NOMO-1 treated with dmso at 0.1 percent for 144 hours (cell line): ENCODE results near the gene HNRNPAB.
"Not testable (repeated sequence)": the region's sequence is repeated elsewhere in the genome, so short reads cannot be mapped to it uniquely, and the experiment has no call there.

Experiments
- DNase-seq: peaks from one replicate; lab custom pipeline; 2025; ENCODE audit not compliant: unreplicated experiment; lab: John Stamatoyannopoulos, UW

HNRNPAB gene

DNA sequence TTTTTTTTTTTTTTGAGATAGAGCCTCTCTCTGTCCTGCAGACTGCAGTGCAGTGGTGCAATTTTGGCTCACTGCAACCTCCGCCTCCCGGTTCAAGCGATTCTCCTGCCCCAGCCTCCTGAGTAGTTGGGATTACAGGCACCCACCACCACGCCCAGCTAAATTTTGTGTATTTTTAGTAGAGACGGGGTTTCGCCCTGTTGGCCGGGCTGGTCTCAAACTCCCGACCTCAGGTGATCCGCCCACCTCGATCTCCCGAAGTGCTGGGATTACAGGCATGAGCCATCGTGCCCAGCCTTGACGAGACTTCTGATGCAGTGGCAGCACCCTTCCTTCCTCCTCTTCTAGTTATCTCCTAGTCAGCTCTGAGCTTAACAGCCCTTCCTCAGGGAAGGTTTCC is 24.8 kb downstream of the HNRNPAB start:
- DNase-seq = not testable (repeated sequence)

GRCh38 chr5:178229861-178230260 is 25.5 kb downstream of the HNRNPAB start:
- DNase-seq = no peak

DNA sequence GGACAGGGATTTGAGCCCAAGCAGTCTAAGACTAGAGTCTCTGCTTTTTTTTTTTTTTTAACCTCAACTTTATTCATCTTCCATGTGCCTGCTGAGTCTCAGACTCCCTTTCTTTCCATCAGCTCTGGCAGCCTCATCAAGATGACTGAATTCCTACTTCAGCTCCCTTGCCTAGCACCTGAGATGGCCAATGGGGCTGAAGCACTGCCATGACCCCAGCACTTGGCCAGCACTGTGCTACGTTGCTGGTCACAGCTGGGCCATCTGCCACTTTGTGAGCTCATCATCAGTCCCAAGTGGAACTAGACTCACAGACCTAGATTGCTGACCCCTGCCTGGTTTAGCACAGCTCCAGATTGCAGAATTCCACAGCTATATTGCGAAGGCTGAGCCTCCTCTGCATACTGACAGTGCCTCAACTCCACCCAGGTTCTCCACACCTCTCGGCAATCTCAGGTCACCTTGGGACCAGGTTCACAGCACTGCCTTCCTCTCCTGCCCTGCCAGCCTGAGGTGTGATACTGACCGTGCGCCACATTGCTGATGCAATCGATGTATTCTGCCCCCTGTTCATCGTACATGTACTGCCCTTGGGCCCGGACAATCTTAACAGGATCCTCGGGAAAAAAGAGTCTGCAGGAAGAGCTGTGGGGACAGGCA is 26.7 kb downstream of the HNRNPAB start:
- no peak for DNase-seq

DNA sequence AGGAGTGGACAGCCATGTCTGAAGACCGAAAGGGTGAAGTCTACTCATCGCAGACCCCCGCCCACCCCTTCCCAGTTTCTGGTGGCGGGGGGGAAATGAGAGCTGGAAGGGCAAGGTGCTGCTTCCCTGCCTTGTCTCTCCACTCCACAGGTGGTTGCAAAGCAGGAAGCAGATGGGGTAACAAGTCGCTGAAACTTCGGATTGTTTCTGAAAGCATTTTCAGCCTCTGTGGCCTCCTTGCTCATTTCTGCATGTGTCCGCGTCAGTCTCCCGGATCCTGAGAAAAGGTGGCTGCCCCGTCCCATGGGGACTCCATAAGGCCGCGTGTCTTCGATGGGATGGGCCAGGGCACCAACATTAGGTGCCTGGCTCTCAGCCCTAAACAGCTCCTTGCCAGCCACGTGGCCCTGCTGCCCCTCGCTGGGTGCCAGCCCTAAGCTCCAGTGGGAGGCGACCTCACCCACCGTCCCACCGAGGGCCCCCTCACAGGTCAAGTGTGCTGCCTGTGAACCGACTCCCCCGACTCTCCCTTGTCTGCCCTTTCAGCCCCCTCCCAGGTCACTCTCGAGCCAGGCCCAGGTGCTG is 27.3 kb downstream of the HNRNPAB start:
- no peak for DNase-seq

DNA sequence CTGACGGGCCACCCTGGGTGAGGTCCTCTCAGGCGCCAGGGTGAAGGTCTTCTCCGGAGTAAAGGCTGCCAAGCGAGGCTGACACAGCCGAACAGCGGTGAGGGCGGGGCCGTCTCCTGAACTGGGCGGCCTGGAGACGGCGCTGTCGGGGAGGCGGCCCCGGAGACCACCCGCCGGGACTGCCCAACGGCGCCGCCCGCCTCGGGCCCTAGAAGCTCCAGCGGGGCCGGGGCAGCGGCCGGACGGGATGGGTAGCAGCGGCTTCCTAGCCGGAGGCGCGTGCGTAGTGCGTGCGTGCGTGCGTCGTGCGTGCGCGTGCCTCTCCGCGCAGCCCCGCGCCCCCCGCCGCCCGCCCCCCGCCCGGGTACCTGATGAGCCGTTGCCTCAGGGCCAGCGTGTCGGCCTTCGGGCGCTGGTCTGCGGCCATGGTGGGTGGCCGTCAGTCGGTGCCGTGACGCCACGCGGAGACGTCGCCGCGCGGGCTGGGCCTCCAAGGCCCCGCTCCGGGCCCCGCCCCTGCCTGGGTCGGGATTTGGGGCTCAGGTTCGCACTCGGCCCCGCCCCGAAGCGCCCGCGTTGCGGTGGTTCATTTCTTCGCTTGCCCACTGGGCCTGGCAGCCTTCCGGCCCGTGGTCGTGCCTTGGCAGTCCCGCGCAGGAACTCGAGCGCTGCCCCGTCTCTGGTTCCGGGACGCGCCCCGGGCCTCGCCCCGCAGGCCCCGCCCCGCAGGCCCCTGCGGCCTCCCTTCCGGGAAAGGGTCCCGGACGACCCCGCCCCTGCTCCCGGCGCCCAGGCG is 28.0 kb downstream of the HNRNPAB start, which contains the start of gene PHYKPL:
PHYKPL (minus strand) TSS at position 679 of the 796 bp plus-strand sequence; CDS start at position 427, 252 bp downstream.
- DNase-seq = peak; percentile 56

DNA sequence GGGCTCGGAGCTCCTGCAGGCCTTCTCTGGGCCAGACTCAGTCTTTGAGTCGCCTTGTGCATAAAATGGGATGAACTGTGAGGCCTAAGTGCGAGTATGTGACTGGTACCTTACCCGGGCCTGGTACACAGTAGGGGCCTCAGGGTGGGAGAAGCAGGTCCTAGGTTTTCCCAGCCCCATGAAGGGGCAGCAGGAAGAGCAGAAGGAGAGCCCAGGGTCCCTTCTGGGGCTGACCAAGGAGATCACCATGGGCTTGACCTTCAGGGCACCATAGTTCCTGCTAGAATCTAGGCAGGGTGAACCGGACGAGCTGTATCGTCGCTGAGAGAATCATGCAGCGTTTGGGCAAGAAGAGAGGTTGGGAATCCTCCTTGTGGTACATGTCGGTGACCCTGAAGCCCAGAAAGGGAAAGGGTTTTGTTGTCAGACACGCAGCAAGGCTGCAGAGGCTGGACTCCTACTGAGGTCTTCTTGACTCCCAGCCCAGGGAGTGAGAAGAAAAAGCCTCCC is 28.6 kb downstream of the HNRNPAB start:
- no peak for DNase-seq

GRCh38 chr5:178234121-178234749 is 29.9 kb downstream of the HNRNPAB start:
- no peak for DNase-seq

DNA sequence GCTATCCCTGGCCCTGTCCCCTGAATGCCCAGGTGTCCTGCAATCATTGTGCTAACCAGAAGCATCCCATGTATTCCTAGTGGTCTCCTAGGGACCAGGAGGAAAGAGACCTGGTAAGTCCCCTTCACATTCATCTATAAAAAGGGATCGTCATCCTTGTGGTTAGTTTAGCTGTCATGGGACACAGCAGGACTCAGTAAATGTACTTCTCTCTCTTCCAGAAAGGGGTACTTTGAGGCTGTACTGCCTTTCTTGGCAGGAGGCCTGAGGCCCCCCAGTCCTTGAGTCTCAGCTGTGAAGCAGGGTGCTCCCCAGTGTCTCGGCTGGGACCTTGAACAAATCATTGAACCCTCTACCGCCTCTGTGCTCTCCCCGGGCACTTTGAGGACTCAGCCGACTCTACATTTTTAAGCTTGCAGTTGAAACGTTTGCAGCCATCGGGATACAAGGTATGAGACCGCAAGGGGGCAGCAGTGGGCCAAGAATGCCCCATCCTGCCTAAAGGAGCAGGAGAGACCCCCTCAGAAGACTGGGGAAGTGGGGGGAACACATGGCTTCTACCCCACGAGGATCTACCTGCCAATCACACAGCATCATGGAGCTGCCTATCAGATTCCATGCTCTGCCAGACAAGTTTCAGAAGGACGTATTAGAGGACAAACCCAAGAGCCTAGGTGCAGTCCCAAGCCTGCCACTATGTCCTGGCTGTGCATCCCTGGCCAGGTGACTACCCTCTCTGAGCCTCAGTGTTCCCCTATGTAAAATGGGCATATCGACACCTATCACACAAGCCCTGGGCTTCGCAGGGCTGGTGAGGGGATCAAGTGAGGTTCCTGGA is 30.6 kb downstream of the HNRNPAB start:
- peak; percentile 31 for DNase-seq

GRCh38 chr5:178235588-178235974 is 31.2 kb downstream of the HNRNPAB start:
- DNase-seq = no peak

DNA sequence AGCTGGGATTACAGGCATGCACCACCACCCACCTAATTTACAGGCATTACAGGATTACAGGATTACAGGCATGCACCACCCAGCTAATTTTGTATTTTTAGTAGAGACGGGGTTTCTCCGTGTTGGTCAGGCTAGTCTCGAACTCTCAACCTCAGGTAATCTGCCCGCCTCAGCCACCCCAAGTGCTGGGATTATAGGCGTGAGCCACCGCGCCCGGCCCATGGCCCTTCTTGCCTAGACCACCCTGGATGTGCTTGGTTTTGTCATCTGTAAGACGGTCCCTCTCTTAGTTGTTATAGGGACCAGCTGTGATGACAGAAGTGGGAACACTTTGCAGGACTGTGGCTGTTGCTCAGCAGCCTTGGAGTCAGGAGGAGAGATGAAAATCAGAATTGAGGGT is 31.8 kb downstream of the HNRNPAB start:
- no peak for DNase-seq

DNA sequence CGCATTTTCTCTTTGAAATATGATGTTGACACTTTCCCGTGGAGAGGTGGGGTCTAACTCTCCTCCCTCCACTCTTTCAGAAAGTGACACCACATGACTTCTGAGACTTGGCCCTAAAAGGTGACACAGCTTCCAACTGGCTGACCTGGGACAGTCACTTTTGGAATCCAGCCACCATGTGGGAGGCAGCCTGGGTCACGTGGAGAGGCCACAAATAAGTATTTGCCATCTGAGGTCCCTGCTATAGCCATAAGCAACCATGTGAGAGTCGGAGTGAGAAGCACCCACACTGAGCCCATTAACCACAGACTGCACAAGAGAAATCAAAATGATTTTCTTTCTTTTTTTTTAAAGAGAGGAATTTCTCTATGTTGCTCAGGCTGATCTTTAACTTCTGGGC is 32.3 kb downstream of the HNRNPAB start:
- DNase-seq = no peak

- DNase-seq = no peak
Observed at GRCh38 chr5:178237431-178238312, 33.3 kb downstream of the HNRNPAB start.

GRCh38 chr5:178238313-178238635 is 33.9 kb downstream of the HNRNPAB start:
- no peak for DNase-seq

GRCh38 chr5:178238711-178239592 is 34.6 kb downstream of the HNRNPAB start:
- DNase-seq = no peak

DNA sequence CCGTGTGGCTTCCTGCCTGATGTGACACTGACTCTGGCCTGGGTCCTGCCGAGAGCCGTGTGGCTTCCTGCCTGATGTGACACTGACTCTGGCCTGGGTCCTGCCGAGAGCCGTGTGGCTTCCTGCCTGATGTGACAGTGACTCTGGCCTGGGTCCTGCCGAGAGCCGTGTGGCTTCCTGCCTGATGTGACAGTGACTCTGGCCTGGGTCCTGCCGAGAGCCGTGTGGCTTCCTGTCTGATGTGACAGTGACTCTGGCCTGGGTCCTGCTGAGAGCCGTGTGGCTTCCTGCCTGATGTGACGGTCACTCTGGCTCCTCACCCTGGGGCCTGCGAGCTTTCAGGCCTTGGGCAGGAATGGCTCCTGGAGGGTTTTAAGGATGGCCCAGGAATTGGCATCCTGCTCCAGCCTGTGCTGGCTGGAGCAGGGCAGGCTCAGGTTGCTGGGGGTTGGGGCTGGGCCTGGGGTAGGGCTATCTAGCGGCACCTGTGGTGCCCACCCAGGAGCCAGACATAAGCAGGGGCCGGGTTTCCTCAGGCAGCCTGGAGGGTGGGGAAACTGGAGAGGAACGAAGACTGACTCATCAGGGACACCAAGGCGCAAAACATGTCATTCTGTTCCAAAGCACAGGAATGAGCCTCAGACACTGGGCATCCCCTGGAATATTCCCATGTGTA is 35.4 kb downstream of the HNRNPAB start:
- DNase-seq = not testable (repeated sequence)

GRCh38 chr5:178240341-178240741 is 36.0 kb downstream of the HNRNPAB start:
- no peak for DNase-seq

DNA sequence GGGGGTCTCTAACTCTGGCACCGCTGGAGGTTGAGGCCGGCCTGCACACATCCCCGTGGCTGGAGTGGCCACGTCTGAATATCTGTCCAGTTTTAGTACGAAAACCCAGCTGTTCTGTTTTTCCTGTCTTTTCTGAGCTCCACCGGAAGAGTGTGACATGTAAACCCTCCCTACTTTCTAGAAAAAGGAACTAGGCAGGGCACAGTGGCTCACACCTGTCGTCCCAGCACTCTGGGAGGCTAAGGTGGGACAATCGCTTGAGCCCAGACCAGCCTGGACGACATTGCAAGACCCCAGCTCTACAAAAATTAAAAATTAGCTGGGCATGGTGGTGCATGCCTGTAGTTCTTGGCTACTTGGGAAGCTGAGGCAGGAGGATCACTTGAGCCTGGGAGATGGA is 36.4 kb downstream of the HNRNPAB start:
- DNase-seq = no peak

- DNase-seq = no peak
Observed at GRCh38 chr5:178241231-178241663, 36.9 kb downstream of the HNRNPAB start.
